ENCODE results near the gene OVOL1. TPM values are rescaled to one million over a fixed set of nuclear protein-coding genes. Genes with fewer than 3 reads are reported as not detected.

Gene OVOL1
- total and polyA plus RNA-seq, 11 donors = not detected

DNA sequence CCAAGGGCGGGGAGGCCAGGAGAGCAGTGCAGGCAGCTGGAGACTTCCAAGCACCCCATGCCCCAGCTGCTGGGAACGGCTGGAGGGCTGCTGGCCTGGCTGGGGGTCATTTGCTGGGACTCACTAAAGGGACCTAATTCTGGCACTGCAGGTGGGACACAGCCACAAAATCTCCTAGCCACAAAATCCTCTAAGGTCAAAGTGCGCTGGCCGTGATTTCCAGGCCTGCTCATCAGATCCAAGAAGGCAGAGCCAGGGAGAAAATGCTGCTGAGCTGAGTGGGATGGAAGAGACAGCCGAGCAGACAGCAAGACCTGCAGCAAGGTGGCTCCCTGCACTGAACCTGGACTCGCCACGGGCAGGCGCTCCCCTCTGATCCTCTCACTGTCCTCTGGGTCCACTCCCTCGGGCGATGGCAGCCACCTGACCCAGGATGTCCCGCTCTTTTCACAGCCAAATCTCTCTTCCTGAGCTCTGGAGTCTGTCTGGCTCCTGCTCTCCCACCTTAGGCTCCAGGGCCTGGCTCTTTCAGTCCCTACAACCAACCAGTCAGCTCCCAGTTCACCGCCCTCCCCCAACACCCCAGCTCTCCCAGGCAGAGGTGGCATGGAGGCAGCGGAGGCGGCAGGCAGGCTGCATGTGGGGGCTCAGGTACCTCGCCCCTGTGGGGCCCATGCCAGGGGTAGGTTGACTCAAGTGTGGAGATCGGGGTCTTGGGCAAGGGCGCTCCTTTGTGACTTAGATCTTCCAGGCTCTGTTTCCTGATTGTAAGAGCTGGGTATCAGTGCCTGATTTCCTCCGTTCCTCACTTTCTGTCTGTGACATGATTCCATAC is 14.5 kb downstream of the OVOL1 start:
- peak in 1 of 5 donors; percentile 47 for DNase-seq
- H3K27ac ChIP-seq = no peak overlapping the region
- no peak for TF ChIP-seq POLR2A (IDR thresholded peaks at IDR 0.05)
- TF ChIP-seq, protein P1, sequence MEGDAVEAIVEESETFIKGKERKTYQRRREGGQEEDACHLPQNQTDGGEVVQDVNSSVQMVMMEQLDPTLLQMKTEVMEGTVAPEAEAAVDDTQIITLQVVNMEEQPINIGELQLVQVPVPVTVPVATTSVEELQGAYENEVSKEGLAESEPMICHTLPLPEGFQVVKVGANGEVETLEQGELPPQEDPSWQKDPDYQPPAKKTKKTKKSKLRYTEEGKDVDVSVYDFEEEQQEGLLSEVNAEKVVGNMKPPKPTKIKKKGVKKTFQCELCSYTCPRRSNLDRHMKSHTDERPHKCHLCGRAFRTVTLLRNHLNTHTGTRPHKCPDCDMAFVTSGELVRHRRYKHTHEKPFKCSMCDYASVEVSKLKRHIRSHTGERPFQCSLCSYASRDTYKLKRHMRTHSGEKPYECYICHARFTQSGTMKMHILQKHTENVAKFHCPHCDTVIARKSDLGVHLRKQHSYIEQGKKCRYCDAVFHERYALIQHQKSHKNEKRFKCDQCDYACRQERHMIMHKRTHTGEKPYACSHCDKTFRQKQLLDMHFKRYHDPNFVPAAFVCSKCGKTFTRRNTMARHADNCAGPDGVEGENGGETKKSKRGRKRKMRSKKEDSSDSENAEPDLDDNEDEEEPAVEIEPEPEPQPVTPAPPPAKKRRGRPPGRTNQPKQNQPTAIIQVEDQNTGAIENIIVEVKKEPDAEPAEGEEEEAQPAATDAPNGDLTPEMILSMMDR (IDR thresholded peaks at IDR 0.05) = no peak
- no peak overlapping the region for H3K4me3 ChIP-seq
- no peaks in the 10 kb centered on the region for H3K36me3 ChIP-seq
- no peaks in the 10 kb centered on the region for H3K9me3 ChIP-seq
- no peak for ATAC-seq
- H3K4me1 ChIP-seq = no peaks in the 10 kb centered on the region
- peaks cover 8 to 85% (median 26%) of the 10 kb centered on the region in 9 donors for H3K27me3 ChIP-seq
- intact Hi-C loops (cut with DNase I) = no loop called here
- WGBS, 4 donors = 77 to 84% (median 80%) methylated on average over 18 of the region's 18 CpGs

DNA sequence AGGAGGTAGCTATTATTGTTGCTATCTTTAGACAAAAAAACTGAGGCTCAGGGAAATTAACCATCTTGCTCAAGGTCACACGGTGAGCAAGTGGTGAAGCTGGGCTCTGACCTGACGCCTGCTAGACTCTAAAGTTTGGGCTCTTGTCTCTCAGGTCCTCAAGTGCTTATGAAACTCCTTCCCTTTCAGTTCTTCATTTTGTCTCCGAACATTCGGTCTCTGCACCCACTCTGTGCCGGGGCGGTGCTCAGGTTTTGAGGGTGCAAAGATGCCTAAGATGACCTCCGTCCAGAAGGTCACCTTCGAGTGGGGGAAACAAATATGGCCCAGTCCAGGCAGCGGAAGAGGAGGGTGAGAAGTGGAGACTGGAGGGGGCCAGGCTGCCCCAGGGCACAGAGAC is 16.0 kb downstream of the OVOL1 start:
- intact Hi-C loops (cut with DNase I) = no loop called here
- Histone ChIP-seq H3K27ac (no peak overlapping the region), H3K36me3 (no peaks in the 10 kb centered on the region), H3K4me3 (no peak overlapping the region), H3K27me3 (peaks cover 8 to 80% (median 29%) of the 10 kb centered on the region in 9 donors), H3K9me3 (no peaks in the 10 kb centered on the region), H3K4me1 (no peaks in the 10 kb centered on the region)
- DNase-seq = peak in 1 of 5 donors; percentile 17
- ATAC-seq = no peak
- TF ChIP-seq POLR2A (IDR thresholded peaks at IDR 0.05) = no peak
- TF ChIP-seq, protein P1 (IDR thresholded peaks at IDR 0.05) = no peak
- WGBS, 4 donors = 81 to 90% (median 87%) methylated on average over 9 of the region's 9 CpGs

DNA sequence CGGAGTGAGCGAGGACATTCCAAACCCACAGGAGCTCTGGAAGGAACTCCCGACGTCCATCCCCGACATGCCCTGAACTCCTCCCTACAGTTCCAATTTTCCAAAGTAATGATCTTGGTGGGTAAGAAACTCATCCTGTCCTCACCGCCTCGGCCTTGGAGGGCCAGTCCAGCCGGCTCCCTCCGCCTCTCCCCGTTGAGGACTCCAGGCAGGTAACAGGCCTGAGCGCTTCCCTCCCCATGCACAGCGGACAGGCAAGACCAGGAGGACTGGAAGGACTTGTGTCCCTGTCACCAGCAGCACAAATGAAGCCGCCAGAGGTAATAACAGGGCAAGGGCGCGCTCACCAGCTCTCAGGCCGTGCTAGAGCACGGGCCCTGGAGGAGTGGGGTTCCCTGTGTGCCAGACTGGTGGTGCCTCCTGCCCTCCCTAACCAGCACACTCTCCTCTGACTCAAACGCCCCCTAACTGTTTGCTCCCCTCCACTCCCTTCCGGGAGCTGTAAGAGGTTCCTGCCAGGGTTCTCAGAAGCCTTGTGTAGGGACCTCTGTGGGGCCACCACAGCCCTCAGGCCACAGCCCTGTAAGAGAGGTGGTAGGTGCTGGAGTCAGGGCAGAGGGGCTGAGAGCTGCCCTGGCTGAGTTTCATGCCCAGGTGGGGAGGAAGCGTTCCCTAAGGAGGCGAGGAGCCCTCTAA is 17.1 kb downstream of the OVOL1 start:
- no peaks in the 10 kb centered on the region for H3K9me3 ChIP-seq
- H3K27ac ChIP-seq = no peak overlapping the region
- no peak for TF ChIP-seq POLR2A (IDR thresholded peaks at IDR 0.05)
- TF ChIP-seq, protein P1 (IDR thresholded peaks at IDR 0.05) = no peak
- H3K4me1 ChIP-seq = no peaks in the 10 kb centered on the region
- H3K36me3 ChIP-seq = no peaks in the 10 kb centered on the region
- peaks cover 7 to 77% (median 29%) of the 10 kb centered on the region in 9 donors for H3K27me3 ChIP-seq
- WGBS, 4 donors = 49 to 63% (median 60%) methylated on average over 16 to 21 of the region's 21 CpGs
- no peak overlapping the region for H3K4me3 ChIP-seq
- intact Hi-C loops (cut with DNase I) = no loop called here
- no peak for DNase-seq
- ATAC-seq = no peak

DNA sequence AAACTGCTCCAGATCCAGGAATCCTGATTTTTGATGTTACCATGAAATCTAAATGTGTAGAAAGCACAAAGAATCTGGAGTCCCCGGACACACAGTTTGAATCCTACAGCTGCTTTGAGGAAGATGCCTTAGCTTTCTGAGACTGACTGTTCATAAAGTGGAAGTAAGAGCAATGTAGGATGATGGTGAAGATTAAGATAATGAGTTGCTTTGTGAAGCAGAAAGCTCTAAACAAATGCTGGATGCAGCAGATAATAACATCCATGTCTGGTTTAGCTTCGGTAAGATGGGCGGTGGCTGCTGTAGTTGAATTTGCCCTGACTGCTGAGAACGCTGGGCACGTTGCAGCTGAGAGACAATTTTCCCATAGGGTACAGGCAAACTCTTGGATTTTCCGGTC is 20.1 kb downstream of the OVOL1 start:
- intact Hi-C loops (cut with DNase I) = no loop called here
- ATAC-seq (no peak), DNase-seq (no peak)
- H3K4me1 ChIP-seq = peaks cover 0 to 5% (median 0%) of the 10 kb centered on the region in 12 donors
- no peak overlapping the region for H3K4me3 ChIP-seq
- H3K27me3 ChIP-seq = peaks cover 4 to 54% (median 29%) of the 10 kb centered on the region in 9 donors
- H3K36me3 ChIP-seq = no peaks in the 10 kb centered on the region
- TF ChIP-seq, protein P1 (IDR thresholded peaks at IDR 0.05) = no peak
- TF ChIP-seq POLR2A (IDR thresholded peaks at IDR 0.05) = no peak
- WGBS, 4 donors = 61 to 77% (median 71%) methylated on average over 6 of the region's 6 CpGs
- no peaks in the 10 kb centered on the region for H3K9me3 ChIP-seq
- no peak overlapping the region for H3K27ac ChIP-seq

All from heart left ventricle (tissue), 16 donors.